GM18907 (cell line): ENCODE results near the gene KIF5C.

Experiments used
- ATAC-seq: cut with Tn5 transposase; IDR thresholded peaks from one replicate; pipeline ENCODE4 v1.9.1; 2021; ENCODE audit warnings: mild to moderate bottlenecking, moderate library complexity; ENCODE audit not compliant: unreplicated experiment

KIF5C gene

GRCh38 chr2:148887350-148888002 lies 12.4 kb downstream of the KIF5C start:
- no peak for ATAC-seq

GRCh38 chr2:148888003-148888501 lies 13.0 kb downstream of the KIF5C start:
- ATAC-seq: no peak

GRCh38 chr2:148888986-148889385 lies 14.0 kb downstream of the KIF5C start:
- no peak for ATAC-seq

GRCh38 chr2:148893906-148894305 lies 18.9 kb downstream of the KIF5C start:
- ATAC-seq: no peak

- ATAC-seq: no peak
These were observed 21.1 kb downstream of the KIF5C start for GRCh38 chr2:148896136-148896535.

- ATAC-seq: no peak
These were observed 24.8 kb downstream of the KIF5C start for GRCh38 chr2:148899638-148900318.

- no peak for ATAC-seq
These were observed 25.4 kb downstream of the KIF5C start for GRCh38 chr2:148900350-148900837.

- ATAC-seq: no peak
These were observed 26.1 kb downstream of the KIF5C start for GRCh38 chr2:148901142-148901541.

- no peak for ATAC-seq
These were observed 27.8 kb downstream of the KIF5C start for GRCh38 chr2:148902798-148903197.

- no peak for ATAC-seq
These were observed 28.3 kb downstream of the KIF5C start for GRCh38 chr2:148903294-148903693.

GRCh38 chr2:148903979-148904378 lies 29.0 kb downstream of the KIF5C start:
- no peak for ATAC-seq

GRCh38 chr2:148906124-148906523 lies 31.1 kb downstream of the KIF5C start:
- ATAC-seq: no peak

GRCh38 chr2:148907085-148907785 lies 32.2 kb downstream of the KIF5C start:
- no peak for ATAC-seq

- no peak for ATAC-seq
These were observed 34.1 kb downstream of the KIF5C start for GRCh38 chr2:148909114-148909513.

GRCh38 chr2:148913061-148913460 lies 38.0 kb downstream of the KIF5C start:
- ATAC-seq: no peak

- no peak for ATAC-seq
These were observed 38.5 kb downstream of the KIF5C start for GRCh38 chr2:148913492-148913891.

- ATAC-seq: no peak
These were observed 39.4 kb downstream of the KIF5C start for GRCh38 chr2:148914463-148914862.

GRCh38 chr2:148917431-148917830 lies 42.4 kb downstream of the KIF5C start:
- ATAC-seq: peak; percentile 84

GRCh38 chr2:148918554-148918953 lies 43.5 kb downstream of the KIF5C start:
- no peak for ATAC-seq

GRCh38 chr2:148920559-148920958 lies 45.5 kb downstream of the KIF5C start:
- ATAC-seq: no peak

- no peak for ATAC-seq
These were observed 47.0 kb downstream of the KIF5C start for GRCh38 chr2:148922062-148922461.
